NB4 (cell line): ENCODE measurements around the gene ZNF609.

Experiments used
- POLR2A ChIP-seq: IDR thresholded peaks from 2 replicates; pipeline ENCODE4 v1.6.1; 2011; ENCODE audit warnings: mild to moderate bottlenecking; ENCODE audit not compliant: insufficient read length; ENCODE audit errors: extremely low read depth
- TF ChIP-seq, protein P1 (sequence below): IDR thresholded peaks from one replicate; pipeline ENCODE4 v1.5.1; 2012; ENCODE audit warnings: low read depth, low read length

DNA sequence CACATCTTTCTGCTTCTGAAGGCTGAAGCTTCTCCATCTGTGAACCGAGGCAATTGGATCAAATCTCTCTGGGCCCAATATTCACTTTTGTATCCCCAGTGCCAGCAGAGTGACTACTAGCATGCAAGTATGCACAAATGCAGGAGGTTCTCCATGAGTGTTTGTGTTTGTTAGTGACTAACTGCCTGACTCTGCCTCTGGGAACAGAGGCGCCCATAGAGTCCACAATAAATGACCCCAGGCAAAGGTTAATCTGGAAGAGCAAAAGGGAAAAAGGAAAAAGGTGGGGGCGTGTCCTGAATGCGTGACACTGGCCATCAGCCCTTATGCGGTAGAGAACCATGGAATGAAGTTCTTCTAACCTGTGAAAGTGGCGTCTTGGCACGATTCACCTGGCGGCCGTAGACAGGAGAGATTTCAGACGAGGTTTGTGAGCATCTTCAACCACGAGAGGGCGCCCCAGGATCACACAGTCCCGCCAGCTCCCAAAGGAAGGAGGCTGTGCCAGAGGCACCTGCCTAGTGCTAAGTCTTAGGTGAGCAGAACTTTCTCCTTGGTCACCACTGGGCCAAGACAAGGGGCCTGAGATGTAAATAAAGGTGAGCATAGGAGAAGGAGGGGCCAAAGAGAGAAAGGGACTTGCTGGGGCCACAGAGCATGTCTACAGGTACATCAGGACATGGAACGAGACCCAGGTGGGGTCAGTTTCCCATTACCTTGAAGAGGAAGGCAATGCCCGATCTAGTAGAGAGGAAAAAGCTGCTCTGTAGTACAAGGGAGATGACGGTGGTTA is 270.8 kb downstream of the ZNF609 start:
- no peak for TF ChIP-seq POLR2A
- TF ChIP-seq, protein P1, sequence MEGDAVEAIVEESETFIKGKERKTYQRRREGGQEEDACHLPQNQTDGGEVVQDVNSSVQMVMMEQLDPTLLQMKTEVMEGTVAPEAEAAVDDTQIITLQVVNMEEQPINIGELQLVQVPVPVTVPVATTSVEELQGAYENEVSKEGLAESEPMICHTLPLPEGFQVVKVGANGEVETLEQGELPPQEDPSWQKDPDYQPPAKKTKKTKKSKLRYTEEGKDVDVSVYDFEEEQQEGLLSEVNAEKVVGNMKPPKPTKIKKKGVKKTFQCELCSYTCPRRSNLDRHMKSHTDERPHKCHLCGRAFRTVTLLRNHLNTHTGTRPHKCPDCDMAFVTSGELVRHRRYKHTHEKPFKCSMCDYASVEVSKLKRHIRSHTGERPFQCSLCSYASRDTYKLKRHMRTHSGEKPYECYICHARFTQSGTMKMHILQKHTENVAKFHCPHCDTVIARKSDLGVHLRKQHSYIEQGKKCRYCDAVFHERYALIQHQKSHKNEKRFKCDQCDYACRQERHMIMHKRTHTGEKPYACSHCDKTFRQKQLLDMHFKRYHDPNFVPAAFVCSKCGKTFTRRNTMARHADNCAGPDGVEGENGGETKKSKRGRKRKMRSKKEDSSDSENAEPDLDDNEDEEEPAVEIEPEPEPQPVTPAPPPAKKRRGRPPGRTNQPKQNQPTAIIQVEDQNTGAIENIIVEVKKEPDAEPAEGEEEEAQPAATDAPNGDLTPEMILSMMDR, result peak; percentile 64
